Thoracic aorta (tissue), 2 donors: ENCODE data around the gene PHLDB2. TPM values are rescaled to one million over a fixed set of nuclear protein-coding genes. Genes with fewer than 3 reads are reported as not detected.

ENCODE experiments used
- ATAC-seq: fragments of 150-250 bp; one replicate; pipeline ENCODE4 v1.8.0; 2017; ENCODE audit warnings: low read depth; ENCODE audit not compliant: insufficient number of reproducible peaks, low FRiP score
- DNase-seq: peaks from one replicate; pipeline ENCODE4 v3.0.0-alpha.2; 2020; ENCODE audit warnings: low spot score
- H3K27ac ChIP-seq, 2 donors: fragments of 200-600 bp; sonication (generic); 1 replicate in 1 of 2; 2 replicates in 1 of 2; pipeline ENCODE4 v1.5.1; 2016; ENCODE audit warnings: mild to moderate bottlenecking in 2 of 2, moderate library complexity in 2 of 2
- H3K27me3 ChIP-seq: fragments of 200-600 bp; sonication (generic); replicated peaks from 2 replicates; pipeline ENCODE4 v1.6.0; 2016; ENCODE audit warnings: mild to moderate bottlenecking; ENCODE audit not compliant: insufficient read depth
- H3K36me3 ChIP-seq: fragments of 200-600 bp; sonication (generic); one replicate; pipeline ENCODE4 v1.5.1; 2016
- H3K4me1 ChIP-seq, 2 donors: fragments of 200-600 bp; sonication (generic); 1 replicate in 1 of 2; 2 replicates in 1 of 2; pipeline versions ENCODE4 v1.5.1 to v1.6.0; 2016; ENCODE audit warnings: low read depth in 2 of 2, mild to moderate bottlenecking in 1 of 2; ENCODE audit not compliant: control insufficient read depth in 1 of 2
- H3K4me3 ChIP-seq: fragments of 200-600 bp; sonication (generic); 2 replicates; pipeline ENCODE4 v1.5.1; 2016; ENCODE audit warnings: mild to moderate bottlenecking
- H3K9me3 ChIP-seq: fragments of 200-600 bp; sonication (generic); 2 replicates; pipeline ENCODE4 v1.5.1; 2016
- total RNA-seq, 2 donors: library from RNA; depleted of rRNA; stranded (reverse); fragments of >200 nt; gene quantifications; one replicate each; pipeline versions ENCODE4 v1.1.0 to v1.2.3, GENCODE V29; 2016
- TF ChIP-seq, protein P1 (sequence below): fragments of 200-600 bp; sonication (generic); IDR thresholded peaks from one replicate; pipeline ENCODE4 v1.5.1; 2019; ENCODE audit warnings: antibody characterized with exemption

The PHLDB2 gene
- total RNA-seq, 2 donors from 2014 or later, result 99.0 to 140 TPM

DNA sequence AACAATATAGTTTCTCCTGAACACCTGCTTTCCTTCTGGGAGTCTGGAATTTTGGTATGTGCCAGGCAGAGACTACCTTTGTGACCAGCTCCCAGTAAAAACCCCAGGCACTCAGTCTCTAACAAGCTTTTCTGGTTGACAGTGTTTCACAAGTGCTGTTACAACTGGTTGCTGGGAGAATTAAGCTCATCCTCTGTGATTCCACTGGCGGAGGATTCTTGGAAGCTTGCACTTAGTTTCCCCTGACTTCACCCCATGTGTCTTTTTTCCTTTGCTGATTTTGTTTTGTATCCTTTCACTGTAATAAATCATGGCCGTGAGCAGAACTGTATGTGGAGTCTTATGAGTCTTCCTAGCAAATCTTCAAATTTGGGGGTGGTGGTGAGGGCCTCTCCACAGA lies 134.0 kb downstream of the PHLDB2 start:
- ATAC-seq, result no peak
- no peak for DNase-seq
- Histone ChIP-seq H3K4me3 (no peak overlapping the region), H3K9me3 (no peaks in the 10 kb centered on the region), H3K36me3 (peaks cover 7% of the 10 kb centered on the region), H3K27ac (no peak overlapping the region), H3K27me3 (no peaks in the 10 kb centered on the region), H3K4me1 (no peaks in the 10 kb centered on the region)
- TF ChIP-seq, protein P1, sequence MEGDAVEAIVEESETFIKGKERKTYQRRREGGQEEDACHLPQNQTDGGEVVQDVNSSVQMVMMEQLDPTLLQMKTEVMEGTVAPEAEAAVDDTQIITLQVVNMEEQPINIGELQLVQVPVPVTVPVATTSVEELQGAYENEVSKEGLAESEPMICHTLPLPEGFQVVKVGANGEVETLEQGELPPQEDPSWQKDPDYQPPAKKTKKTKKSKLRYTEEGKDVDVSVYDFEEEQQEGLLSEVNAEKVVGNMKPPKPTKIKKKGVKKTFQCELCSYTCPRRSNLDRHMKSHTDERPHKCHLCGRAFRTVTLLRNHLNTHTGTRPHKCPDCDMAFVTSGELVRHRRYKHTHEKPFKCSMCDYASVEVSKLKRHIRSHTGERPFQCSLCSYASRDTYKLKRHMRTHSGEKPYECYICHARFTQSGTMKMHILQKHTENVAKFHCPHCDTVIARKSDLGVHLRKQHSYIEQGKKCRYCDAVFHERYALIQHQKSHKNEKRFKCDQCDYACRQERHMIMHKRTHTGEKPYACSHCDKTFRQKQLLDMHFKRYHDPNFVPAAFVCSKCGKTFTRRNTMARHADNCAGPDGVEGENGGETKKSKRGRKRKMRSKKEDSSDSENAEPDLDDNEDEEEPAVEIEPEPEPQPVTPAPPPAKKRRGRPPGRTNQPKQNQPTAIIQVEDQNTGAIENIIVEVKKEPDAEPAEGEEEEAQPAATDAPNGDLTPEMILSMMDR, result no peak

DNA sequence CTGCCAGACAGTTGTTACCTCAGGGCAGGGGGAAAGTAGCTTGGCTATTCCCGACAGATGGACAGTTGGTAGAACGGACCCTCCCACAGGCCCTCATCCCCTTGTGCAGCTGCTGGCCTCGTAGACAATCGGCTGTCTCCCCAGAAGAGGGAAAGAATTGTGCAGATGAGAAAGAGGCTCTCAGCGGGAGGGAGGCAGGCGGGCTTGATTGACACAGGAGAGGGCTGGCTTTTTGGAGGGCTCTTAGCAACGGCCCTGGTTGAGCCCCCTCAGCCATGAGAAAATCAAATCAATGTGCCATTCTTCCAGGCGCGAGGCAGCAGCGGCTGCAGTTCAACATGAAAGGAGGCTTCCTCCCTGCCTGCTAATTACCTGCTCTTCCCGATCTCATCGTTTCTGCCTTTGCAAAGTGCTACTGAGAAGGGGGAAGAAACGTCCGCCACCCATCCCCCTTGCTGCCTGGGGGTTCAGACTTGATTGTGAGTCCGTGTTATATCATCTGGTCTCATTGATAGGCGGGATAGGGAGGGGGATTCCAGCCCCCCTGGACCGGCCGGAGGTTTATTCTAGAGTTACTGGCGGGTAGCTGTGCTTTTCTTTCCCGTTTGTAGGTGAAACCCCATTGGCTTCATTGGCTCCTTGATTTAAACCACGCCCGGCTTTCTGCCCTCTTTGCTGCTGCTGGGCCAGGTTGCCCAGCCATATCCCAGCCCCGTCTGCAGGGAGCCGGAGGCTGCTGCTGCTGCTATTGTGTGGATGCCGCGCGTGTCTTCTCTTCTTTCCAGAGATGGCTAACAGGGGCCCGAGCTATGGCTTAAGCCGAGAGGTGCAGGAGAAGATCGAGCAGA lies 139.8 kb downstream of the PHLDB2 start, which contains the start of gene TAGLN3:
TSS of gene TAGLN3 (plus strand) at position 287 of the 848 bp plus-strand sequence. CDS start at position 788, 501 bp downstream.
- H3K9me3 ChIP-seq, result no peaks in the 10 kb centered on the region
- TF ChIP-seq, protein P1, result no peak
- DNase-seq, result no peak

DNA sequence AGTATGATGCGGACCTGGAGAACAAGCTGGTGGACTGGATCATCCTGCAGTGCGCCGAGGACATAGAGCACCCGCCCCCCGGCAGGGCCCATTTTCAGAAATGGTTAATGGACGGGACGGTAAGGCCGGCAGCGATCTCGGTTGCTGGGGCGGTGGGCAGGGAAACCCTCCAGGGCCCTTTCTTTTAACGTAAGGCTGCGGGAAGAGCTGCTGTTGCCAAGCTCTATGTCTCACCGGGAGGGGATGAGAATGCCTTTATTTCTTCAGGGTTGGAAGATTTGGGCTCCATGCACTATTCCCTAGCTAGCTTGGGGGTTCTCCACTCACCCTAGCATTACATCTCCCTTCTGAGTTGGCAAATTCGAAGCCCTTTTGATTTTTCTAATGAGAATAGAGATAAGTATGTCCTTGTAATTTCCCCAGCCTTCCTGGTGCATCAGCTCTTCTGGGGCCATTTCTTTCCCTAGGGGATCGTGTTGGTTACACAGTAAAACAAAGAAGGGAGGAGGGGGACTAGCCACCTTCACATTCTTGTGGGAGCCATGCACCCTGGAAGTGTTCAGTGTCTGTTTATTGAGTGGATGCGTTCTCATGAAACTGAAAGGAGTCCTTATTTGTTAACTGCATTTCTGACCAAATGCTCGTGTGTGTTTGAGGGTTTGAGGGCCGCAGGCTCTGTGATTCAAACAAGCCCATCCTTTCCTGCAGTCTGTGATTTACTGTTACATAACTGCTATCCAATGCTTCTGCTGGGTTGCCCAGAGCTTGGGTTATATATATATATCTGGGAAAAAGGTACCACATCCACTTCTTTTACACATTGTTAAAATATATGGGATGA lies 140.6 kb downstream of the PHLDB2 start:
- no peaks in the 10 kb centered on the region for H3K36me3 ChIP-seq
- ATAC-seq, result no peak
- H3K4me1 ChIP-seq, result peaks cover 8 to 10% of the 10 kb centered on the region in 2 donors
- DNase-seq, result no peak
- H3K27me3 ChIP-seq, result no peaks in the 10 kb centered on the region
- H3K9me3 ChIP-seq, result no peaks in the 10 kb centered on the region
- no peak overlapping the region for H3K27ac ChIP-seq
- TF ChIP-seq, protein P1, result no peak
- peak overlapping the region; percentile 70 for H3K4me3 ChIP-seq

More for the DNA sequence above, 139.8 kb downstream of the PHLDB2 start, which contains the start of gene TAGLN3:
- peak within 1 kb of the TSS; percentile 70 for H3K4me3 ChIP-seq
- peaks cover 8 to 10% of the 10 kb centered on the region in 2 donors for H3K4me1 ChIP-seq
- H3K36me3 ChIP-seq, result no peaks in the 10 kb centered on the region
- no peaks in the 10 kb centered on the region for H3K27me3 ChIP-seq
- no peak within 1 kb of the TSS for H3K27ac ChIP-seq
- ATAC-seq, result no peak

DNA sequence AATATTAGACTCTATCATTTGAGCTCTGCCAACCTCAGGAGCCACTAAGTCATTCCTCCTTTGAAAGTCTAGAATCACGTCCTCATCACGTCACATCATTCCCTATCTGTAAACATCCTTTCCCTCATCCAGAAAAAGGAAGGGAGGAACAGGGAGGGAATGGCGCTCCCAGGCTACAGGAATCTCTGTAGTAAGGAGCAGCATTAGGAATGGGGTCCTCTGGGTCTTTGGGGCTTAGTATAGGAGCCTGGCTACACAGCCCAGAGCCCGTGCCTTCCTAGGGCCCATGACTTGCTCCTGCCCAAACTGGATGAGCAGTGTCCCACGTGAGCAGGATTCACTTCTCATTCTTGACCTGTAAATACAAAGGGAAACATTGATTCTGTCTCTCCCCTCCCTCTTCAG lies 141.3 kb downstream of the PHLDB2 start:
- TF ChIP-seq, protein P1, result no peak
- no peaks in the 10 kb centered on the region for H3K36me3 ChIP-seq
- DNase-seq, result no peak
- H3K9me3 ChIP-seq, result no peaks in the 10 kb centered on the region
- no peak for ATAC-seq
- no peaks in the 10 kb centered on the region for H3K27me3 ChIP-seq
- no peak overlapping the region for H3K4me3 ChIP-seq
- no peak overlapping the region for H3K27ac ChIP-seq
- H3K4me1 ChIP-seq, result peaks cover 8 to 10% of the 10 kb centered on the region in 2 donors

DNA sequence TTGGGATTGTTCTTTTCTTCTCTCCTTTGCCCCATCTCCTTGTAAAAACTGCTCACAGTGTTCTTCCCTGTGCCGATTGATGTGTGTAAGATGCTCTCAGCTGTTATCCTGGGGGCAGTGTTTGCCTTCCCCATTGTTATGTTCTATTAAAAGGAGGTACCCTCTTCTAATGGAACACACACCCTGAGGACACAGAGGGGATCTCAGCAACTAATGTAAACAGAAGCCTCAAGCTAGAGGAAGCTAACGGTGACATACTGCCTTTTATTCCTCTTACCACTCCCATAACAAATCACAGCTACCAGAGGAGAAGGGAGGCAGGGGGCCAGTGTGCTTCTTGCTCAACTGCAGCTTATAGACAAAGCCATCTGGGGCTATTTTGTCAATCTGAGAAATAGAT lies 141.9 kb downstream of the PHLDB2 start:
- TF ChIP-seq, protein P1, result no peak
- H3K27ac ChIP-seq, result no peak overlapping the region
- H3K4me3 ChIP-seq, result no peak overlapping the region
- H3K27me3 ChIP-seq, result no peaks in the 10 kb centered on the region
- no peaks in the 10 kb centered on the region for H3K36me3 ChIP-seq
- H3K9me3 ChIP-seq, result no peaks in the 10 kb centered on the region
- H3K4me1 ChIP-seq, result peaks cover 8 to 10% of the 10 kb centered on the region in 2 donors
- DNase-seq (no peak), ATAC-seq (no peak)
